ENCODE measurements around the gene CLRN2. TPM values are rescaled to one million over a fixed set of nuclear protein-coding genes. Genes with fewer than 3 reads are reported as not detected.

Gene CLRN2, protein sequence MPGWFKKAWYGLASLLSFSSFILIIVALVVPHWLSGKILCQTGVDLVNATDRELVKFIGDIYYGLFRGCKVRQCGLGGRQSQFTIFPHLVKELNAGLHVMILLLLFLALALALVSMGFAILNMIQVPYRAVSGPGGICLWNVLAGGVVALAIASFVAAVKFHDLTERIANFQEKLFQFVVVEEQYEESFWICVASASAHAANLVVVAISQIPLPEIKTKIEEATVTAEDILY
- total RNA-seq: not detected

DNA sequence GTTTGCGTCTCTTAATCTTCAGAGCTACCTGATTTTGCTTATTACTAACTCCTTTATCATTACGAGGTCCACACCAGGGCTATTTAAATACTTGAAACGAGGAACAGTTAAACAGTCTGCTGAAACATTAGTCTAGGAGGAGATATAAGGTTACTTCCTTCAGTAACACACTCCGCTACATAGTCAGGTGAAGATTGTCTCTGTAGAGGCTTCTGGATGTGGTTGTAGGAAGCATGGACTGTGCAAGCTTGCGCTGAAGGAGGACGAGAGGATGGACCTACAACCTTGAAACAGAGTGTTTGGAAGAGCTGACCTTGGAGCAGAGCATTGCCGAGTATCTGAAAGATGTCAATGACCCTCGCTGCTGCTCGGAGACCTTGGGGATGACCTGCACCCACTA, at the start of gene CLRN2:
CLRN2 (plus strand) TSS at position 301 of the 400 bp plus-strand sequence. CDS start 102 bp downstream, outside the sequence.
- 64 to 68% methylated on average over 9 of the region's 9 CpGs for WGBS, 2 donors
- H3K27me3 ChIP-seq: no peaks in the 10 kb centered on the region
- H3K27ac ChIP-seq: no peak within 1 kb of the TSS
- ATAC-seq (ENCODE audit: low FRiP score in 2 of 2): no peak
- H3K4me3 ChIP-seq: no peak within 1 kb of the TSS
- no peaks in the 10 kb centered on the region for H3K36me3 ChIP-seq
- TF ChIP-seq POLR2A (IDR thresholded peaks at IDR 0.05) (no peak), POLR2AphosphoS5 (IDR thresholded peaks at IDR 0.05) (no peak), EP300 (IDR thresholded peaks at IDR 0.05) (no peak), CTCF (IDR thresholded peaks at IDR 0.05) (no peak)
- peaks cover 14 to 40% (median 28%) of the 10 kb centered on the region in 4 donors for H3K4me1 ChIP-seq
- DNase-seq: no peak
- H3K9me3 ChIP-seq: no peaks in the 10 kb centered on the region

GRCh38 chr4:17468619-17469221, 46.2 kb upstream of the CLRN2 start:
- DNase-seq (no peak), ATAC-seq (ENCODE audit: low FRiP score in 2 of 2) (peak in 1 of 2 donors; percentile 38)
- H3K27me3 ChIP-seq: no peaks in the 10 kb centered on the region
- no peaks in the 10 kb centered on the region for H3K36me3 ChIP-seq
- no peak for TF ChIP-seq POLR2AphosphoS5 (IDR thresholded peaks at IDR 0.05)
- peak in 2 of 6 experiments; percentile 24 to 45 for TF ChIP-seq CTCF (IDR thresholded peaks at IDR 0.05)
- TF ChIP-seq EP300 (IDR thresholded peaks at IDR 0.05): no peak
- no peak for TF ChIP-seq POLR2A (IDR thresholded peaks at IDR 0.05)
- 44 to 69% methylated on average over 9 of the region's 9 CpGs for WGBS, 2 donors
- no peaks in the 10 kb centered on the region for H3K4me1 ChIP-seq
- H3K4me3 ChIP-seq: no peak overlapping the region
- no peaks in the 10 kb centered on the region for H3K9me3 ChIP-seq
- no peak overlapping the region for H3K27ac ChIP-seq

DNA sequence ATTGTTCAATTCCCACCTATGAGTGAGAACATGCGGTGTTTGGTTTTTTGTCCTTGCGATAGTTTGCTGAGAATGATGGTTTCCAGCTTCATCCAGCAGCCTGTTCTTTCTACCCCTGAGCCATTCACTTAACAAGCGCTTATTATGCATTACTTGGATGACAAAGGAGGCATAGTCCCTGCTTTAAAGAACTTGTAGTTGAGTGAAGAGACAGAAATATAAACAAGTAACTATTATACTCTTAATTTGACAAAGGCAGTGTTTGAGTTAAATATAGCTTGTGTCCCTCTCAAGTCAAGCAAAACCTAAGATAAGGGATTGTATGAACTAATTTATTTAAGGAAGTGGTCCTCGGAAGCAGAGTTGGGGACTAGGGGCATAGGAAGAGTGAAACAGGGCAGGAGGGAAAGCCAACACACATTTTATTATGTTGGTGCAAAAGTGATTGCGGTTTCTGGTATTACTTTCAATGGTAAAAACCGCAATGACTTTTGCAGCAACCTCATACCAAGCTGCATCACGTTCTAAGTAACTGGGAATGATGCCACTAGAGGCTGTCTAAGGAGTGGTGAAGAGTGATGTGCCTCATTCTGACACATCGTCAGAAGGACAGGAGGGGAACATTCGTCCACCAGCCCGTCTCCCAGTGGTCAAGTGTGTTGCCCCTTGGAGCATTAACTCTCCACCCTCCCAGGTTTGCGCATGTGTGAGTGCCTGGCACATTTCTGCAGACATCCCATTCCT, 44.9 kb upstream of the CLRN2 start:
- DNase-seq (no peak), ATAC-seq (ENCODE audit: low FRiP score in 2 of 2) (no peak)
- Histone ChIP-seq H3K27ac (no peak overlapping the region), H3K9me3 (no peaks in the 10 kb centered on the region), H3K27me3 (no peaks in the 10 kb centered on the region), H3K4me1 (no peaks in the 10 kb centered on the region), H3K4me3 (no peak overlapping the region), H3K36me3 (no peaks in the 10 kb centered on the region)
- 75 to 79% methylated on average over 10 to 11 of the region's 11 CpGs for WGBS, 2 donors
- no peak for TF ChIP-seq POLR2A (IDR thresholded peaks at IDR 0.05)
- no peak for TF ChIP-seq CTCF (IDR thresholded peaks at IDR 0.05)
- no peak for TF ChIP-seq POLR2AphosphoS5 (IDR thresholded peaks at IDR 0.05)
- TF ChIP-seq EP300 (IDR thresholded peaks at IDR 0.05): no peak

DNA sequence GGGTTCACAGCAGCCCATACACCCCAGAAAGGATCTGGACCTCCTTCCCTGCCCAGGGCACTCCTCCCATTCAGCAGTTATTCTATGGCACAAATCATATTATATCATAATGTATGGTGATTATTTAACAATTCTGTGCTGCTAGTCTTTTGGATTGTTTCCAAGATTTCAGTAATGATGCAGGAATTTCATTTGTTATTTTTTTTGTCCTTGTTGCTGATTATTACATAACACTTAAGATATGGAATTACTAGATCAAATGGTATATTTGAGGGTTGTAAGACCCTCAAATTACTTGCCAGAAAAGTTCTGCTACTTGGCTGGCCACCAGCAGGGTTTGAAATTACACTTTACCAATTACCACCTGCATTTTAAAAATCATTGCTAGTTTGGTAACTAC, 39.5 kb upstream of the CLRN2 start:
- H3K4me1 ChIP-seq: no peaks in the 10 kb centered on the region
- no peak overlapping the region for H3K4me3 ChIP-seq
- H3K9me3 ChIP-seq: no peaks in the 10 kb centered on the region
- ATAC-seq (ENCODE audit: low FRiP score in 2 of 2) (no peak), DNase-seq (no peak)
- H3K27me3 ChIP-seq: no peaks in the 10 kb centered on the region
- H3K36me3 ChIP-seq: no peaks in the 10 kb centered on the region
- no peak overlapping the region for H3K27ac ChIP-seq
- no peak for TF ChIP-seq POLR2AphosphoS5 (IDR thresholded peaks at IDR 0.05)
- no peak for TF ChIP-seq CTCF (IDR thresholded peaks at IDR 0.05)
- TF ChIP-seq POLR2A (IDR thresholded peaks at IDR 0.05): no peak
- no peak for TF ChIP-seq EP300 (IDR thresholded peaks at IDR 0.05)
